HUES6 (cell line): Measurements from ENCODE around the gene THUMPD2.
"Not testable (repeated sequence)": the region's sequence is repeated elsewhere in the genome, so short reads cannot be mapped to it uniquely, and the experiment has no call there.

Experiments used
- H3K27ac ChIP-seq: 2 replicates; pipeline ENCODE4 v1.7.0; 2013; ENCODE audit warnings: low read depth, mild to moderate bottlenecking, low read length, inconsistent platforms
- H3K27me3 ChIP-seq: 2 replicates; pipeline ENCODE4 v1.6.1; 2013; ENCODE audit warnings: low read length; ENCODE audit not compliant: control insufficient read depth, insufficient read depth
- H3K36me3 ChIP-seq: 2 replicates; pipeline ENCODE4 v1.6.1; 2013; ENCODE audit warnings: low read length; ENCODE audit not compliant: control insufficient read depth, insufficient read depth
- H3K4me1 ChIP-seq: 2 replicates; pipeline ENCODE4 v1.6.1; 2013; ENCODE audit warnings: low read length; ENCODE audit not compliant: control insufficient read depth, insufficient read depth
- H3K4me3 ChIP-seq: 2 replicates; pipeline ENCODE4 v1.5.1; 2013; ENCODE audit warnings: low read depth, low read length
- H3K9ac ChIP-seq: one replicate; pipeline ENCODE4 v1.6.1; 2013; ENCODE audit warnings: mild to moderate bottlenecking, low read length
- H3K9me3 ChIP-seq: 2 replicates; pipeline ENCODE4 v1.6.1; 2013; ENCODE audit warnings: low read depth, low read length; ENCODE audit not compliant: control insufficient read depth, insufficient read depth

Gene THUMPD2

DNA sequence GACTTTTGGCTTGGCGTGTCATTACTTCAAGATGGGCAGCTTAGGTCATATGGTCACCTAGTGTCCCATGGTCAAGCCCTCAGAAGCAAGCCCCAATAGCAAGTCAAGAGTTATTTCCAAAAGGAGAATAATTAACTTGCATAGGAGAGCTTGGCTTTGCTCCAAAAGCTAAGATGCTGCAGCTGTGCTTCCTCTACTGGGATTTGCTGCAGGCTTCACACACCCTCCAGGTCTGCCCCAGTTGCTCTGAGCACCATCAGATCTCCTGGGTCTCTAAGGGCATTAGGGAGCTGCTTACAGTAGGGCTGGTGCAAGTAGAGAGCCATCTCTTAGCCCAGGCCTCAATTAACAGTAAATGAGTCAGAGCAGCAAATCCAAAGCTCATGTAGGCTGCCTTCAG, 46.6 kb downstream of the THUMPD2 start:
- Histone ChIP-seq H3K27me3 (no peaks in the 10 kb centered on the region), H3K27ac (no peak overlapping the region), H3K9ac (no peak overlapping the region), H3K9me3 (no peaks in the 10 kb centered on the region), H3K36me3 (peaks cover 28% of the 10 kb centered on the region), H3K4me3 (no peak overlapping the region), H3K4me1 (peaks cover 4% of the 10 kb centered on the region)

DNA sequence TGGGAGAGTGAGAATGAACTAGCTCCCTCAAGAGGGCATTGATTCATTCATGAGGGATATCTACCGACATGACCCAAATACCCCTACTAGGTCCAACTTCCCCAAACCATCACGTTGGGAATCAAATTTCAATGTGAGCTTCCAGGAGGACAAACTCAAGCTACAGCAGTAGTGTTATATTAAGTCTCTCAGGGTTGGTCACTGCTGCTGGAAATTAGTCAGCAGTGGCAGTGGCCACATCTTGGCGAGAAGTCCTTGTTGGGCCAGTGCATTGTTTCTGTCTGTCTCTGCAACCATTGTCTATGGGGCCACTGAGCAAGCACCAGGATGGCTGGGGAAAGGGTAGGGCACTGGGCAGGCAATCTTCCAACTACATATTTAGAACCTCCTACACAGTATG, 47.5 kb downstream of the THUMPD2 start:
- H3K4me3 ChIP-seq = no peak overlapping the region
- H3K27ac ChIP-seq = no peak overlapping the region
- H3K36me3 ChIP-seq = peaks cover 24% of the 10 kb centered on the region
- H3K9me3 ChIP-seq = no peaks in the 10 kb centered on the region
- H3K9ac ChIP-seq = no peak overlapping the region
- no peaks in the 10 kb centered on the region for H3K27me3 ChIP-seq
- H3K4me1 ChIP-seq = no peaks in the 10 kb centered on the region; the same call in 1 of the 2 replicates

DNA sequence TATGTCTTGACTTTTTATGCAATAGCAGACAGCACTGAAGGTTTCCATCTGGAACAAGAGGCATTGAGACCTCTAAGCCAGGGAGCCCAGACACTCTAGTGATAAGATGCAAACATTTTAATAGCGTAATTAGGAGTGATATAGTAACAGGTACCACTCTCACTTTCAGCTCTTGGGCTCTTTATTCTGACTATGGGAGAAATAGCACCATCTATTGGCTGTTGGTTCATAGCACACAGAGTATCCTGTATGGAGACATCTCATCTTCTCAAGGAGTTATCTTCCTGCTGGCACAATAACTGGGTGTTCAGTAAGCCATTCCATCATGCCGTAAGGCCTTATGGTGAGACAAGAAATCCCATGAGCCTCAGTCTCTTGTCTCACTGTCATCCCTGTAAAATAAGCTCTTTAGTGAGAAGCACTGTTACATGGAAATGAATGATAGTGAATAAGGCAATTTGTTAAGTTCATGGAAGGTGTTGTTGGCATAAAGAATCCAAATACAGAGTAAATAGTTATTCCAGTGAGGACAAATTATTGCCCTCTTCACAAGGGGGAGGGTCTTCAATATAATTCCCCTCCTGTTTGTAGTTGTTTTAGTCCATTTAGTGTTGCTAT, 48.3 kb downstream of the THUMPD2 start:
- no peak overlapping the region for H3K27ac ChIP-seq

DNA sequence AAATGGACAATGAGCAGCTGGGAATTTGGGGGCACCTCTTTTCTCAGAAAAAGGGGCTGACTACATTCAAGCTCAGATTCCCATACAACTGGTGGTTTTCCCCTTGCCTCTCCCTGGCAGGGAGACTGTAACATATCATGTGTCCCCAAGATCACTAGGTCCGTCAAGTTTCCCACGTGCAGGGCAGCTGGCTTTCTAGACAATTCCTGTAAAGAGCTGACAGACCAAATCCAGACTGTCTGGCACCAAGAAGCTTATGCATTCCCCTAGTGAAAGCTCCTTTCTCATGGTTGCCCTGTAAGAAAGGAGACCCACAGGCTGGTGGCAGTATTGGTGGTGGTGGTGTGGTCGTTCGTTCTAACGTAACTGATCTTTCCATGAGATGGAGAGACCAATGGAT, 48.8 kb downstream of the THUMPD2 start:
- no peaks in the 10 kb centered on the region for H3K27me3 ChIP-seq
- H3K4me1 ChIP-seq = no peaks in the 10 kb centered on the region; the same call in 1 of the 2 replicates

More for the DNA sequence above, 48.3 kb downstream of the THUMPD2 start:
- Histone ChIP-seq H3K4me3 (no peak overlapping the region), H3K4me1 (no peaks in the 10 kb centered on the region; the same call in 1 of the 2 replicates), H3K36me3 (peaks cover 16% of the 10 kb centered on the region), H3K9me3 (no peaks in the 10 kb centered on the region), H3K27me3 (no peaks in the 10 kb centered on the region), H3K9ac (no peak overlapping the region)

DNA sequence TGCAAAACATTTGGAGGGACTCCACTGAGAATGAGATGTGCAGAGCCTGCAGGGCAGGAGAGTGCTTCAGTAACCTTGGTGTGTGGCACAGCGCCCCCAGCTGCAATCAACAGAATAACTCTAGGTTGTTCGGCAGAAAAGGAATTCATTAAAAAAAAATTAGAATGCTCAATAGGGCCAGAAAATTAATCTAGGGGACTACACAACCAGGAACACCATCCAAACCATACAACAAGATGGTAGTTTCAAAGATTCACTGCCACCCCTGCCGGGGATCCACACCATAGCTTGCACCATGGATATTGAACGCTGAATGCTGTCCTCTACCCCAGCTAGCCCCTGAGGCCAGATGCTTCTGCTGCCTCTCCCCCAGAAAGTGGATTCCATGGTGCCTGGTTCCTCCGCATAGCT, 50.1 kb downstream of the THUMPD2 start:
- Histone ChIP-seq H3K27ac (no peak overlapping the region), H3K36me3 (0 out of 2 replicates have a peak, but pooled peaks cover 6% of the 10 kb centered on the region), H3K9ac (no peak overlapping the region), H3K4me3 (no peak overlapping the region), H3K4me1 (0 out of 2 replicates have a peak, but pooled peaks cover under 1% of the 10 kb centered on the region), H3K9me3 (no peaks in the 10 kb centered on the region), H3K27me3 (no peaks in the 10 kb centered on the region)

More for the DNA sequence above, 48.8 kb downstream of the THUMPD2 start:
- no peaks in the 10 kb centered on the region for H3K9me3 ChIP-seq
- H3K36me3 ChIP-seq = 0 out of 2 replicates have a peak, but pooled peaks cover 11% of the 10 kb centered on the region
- H3K4me3 ChIP-seq = no peak overlapping the region
- no peak overlapping the region for H3K27ac ChIP-seq
- no peak overlapping the region for H3K9ac ChIP-seq

DNA sequence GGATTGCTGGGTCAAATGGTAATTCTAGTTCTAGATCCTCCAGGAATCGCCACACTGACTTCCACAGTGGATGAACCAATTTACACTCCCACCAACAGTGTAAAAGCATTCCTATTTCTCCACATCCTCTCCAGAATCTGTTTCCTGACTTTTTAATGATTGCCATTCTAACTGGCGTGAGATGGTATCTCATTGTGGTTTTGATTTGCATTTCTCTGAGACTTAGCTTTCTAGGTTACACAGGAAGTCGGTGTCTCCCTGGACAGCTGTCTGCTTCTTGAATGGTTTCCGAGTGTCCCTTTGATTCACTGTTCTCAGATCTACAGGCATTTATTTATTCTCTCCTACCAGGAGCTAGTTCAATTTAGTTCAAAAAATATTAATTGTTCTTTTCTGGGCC, 51.0 kb downstream of the THUMPD2 start:
- not testable (repeated sequence) for H3K4me1 ChIP-seq, H3K27me3 ChIP-seq, H3K36me3 ChIP-seq, H3K4me3 ChIP-seq, H3K27ac ChIP-seq, H3K9ac ChIP-seq, H3K9me3 ChIP-seq

DNA sequence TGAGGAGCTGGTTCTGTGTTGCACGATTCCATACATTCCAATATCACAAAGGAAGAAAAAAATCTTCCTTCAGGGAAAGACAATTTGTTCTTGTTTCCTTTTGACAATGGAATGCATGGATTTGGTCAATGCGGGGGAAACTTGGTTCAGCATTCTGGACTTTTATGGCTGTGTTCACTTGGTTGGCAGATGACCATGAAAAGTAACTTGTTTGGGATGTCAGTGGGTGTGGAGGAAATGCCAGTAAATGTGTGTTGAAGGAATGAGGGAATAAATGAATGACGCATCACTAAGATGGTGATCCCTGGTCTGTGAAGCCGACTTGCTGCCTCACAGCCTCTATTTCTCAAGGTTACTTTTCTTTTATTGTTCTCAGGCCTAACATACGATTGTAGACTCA, 53.7 kb downstream of the THUMPD2 start:
- Histone ChIP-seq H3K9ac (no peak overlapping the region), H3K4me1 (peaks cover 14% of the 10 kb centered on the region), H3K27ac (no peak overlapping the region), H3K27me3 (no peaks in the 10 kb centered on the region), H3K9me3 (no peaks in the 10 kb centered on the region), H3K4me3 (no peak overlapping the region), H3K36me3 (no peaks in the 10 kb centered on the region)

DNA sequence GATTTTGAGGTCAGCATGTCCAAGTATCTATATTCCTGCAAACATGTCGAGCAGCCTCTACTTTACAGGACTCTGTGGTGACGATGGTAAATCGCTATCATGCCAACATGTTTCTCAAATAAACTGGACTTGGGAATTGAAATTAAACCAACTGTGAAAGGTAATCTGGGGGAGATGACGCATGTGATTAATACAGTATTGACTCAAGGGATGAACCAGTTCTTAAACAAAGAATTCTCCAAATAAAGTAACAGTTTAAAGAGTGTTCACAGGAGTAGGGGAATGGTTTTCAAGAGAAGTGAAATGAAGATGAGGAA, 54.3 kb downstream of the THUMPD2 start:
- Histone ChIP-seq H3K27me3 (no peaks in the 10 kb centered on the region), H3K4me3 (no peak overlapping the region), H3K36me3 (no peaks in the 10 kb centered on the region), H3K9ac (no peak overlapping the region), H3K27ac (no peak overlapping the region), H3K4me1 (peaks cover 14% of the 10 kb centered on the region), H3K9me3 (no peaks in the 10 kb centered on the region)

DNA sequence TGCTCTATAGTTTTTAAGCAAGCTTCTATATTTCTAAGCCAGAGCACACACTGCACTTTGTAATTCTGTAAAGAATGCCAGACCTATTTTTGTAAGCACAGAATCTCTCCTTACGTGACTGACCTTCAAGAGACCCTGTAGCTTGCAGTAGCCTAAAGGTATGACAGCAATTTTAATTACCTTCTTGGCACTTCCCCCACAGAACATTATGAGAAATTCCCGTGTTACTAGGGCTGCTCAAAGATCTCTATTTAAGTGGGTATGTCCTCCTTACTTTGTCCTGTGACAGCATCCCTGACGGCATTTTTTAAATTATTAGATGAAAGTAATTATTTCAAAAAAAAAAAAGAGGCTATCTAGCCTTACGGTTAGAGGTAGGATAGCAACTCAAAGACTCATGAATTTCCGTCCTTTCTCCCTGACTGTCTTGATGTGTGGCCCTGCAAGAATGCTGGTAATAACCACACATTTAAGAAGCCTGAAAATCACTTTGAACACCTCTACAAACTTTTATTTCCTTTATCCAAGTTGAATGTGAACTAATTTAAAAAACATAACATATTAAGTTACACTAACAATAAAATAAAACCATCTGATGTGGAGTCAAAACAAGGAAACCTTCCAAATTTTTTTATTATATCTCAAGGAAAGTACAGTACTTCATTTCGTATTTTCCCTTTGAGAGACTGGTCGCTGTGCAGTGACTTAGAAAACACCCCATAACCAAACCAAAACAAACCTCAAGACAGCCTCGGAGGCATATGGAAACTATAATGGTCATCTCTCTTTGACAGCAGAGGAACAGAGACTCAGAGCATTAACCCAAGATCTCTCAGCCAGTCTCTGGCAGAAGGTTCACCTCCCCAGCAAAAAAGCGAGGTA, 54.9 kb downstream of the THUMPD2 start:
- Histone ChIP-seq H3K27ac (no peak overlapping the region), H3K4me3 (no peak overlapping the region)

DNA sequence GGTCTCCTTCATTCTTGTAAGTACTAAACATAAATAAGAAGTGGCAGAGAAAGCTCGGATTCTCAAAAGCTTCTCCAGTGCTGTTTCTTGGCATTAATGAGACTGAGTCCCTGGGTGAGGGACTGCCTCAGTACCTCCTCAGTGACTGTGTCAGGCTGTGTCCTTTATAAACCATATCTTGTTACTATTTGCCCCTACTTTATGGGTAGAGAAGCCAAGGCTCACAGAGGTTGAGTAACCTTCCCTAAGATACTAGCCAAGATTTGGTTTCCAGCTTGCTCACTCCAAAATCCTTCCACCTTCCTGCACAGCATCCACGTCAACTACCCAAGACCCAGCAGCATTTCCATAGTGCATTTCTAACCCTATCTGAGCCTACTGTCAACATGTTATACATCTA, 55.6 kb downstream of the THUMPD2 start:
- no peaks in the 10 kb centered on the region for H3K27me3 ChIP-seq
- H3K36me3 ChIP-seq = no peaks in the 10 kb centered on the region
- H3K27ac ChIP-seq = no peak overlapping the region
- no peak overlapping the region for H3K9ac ChIP-seq
- H3K9me3 ChIP-seq = no peaks in the 10 kb centered on the region
- no peak overlapping the region for H3K4me3 ChIP-seq
- peaks cover 14% of the 10 kb centered on the region for H3K4me1 ChIP-seq

More for the DNA sequence above, 54.9 kb downstream of the THUMPD2 start:
- no peaks in the 10 kb centered on the region for H3K9me3 ChIP-seq
- H3K4me1 ChIP-seq = peaks cover 14% of the 10 kb centered on the region
- H3K36me3 ChIP-seq = no peaks in the 10 kb centered on the region
- H3K27me3 ChIP-seq = no peaks in the 10 kb centered on the region
- no peak overlapping the region for H3K9ac ChIP-seq

DNA sequence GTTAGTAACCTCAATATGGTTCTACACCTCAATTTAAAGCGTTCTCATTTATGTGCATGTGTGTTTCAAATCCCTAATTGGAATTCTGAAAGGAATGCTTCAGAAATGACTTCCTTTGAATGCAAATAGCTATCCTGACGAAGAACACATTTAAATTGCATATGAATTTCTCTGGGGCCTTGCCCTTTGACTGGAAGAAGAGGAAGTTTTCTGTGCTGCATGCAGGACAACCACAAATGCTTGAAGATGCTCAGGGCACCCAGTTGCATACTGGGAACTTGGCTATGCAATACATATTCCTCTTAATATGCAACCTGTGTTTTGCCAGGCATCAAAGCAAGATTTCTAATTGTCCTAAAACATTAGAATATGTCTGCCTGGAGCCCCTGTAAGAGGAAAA, 58.1 kb downstream of the THUMPD2 start:
- Histone ChIP-seq H3K4me1 (peaks cover 14% of the 10 kb centered on the region), H3K9me3 (no peaks in the 10 kb centered on the region), H3K4me3 (no peak overlapping the region), H3K27me3 (no peaks in the 10 kb centered on the region), H3K9ac (no peak overlapping the region), H3K36me3 (no peaks in the 10 kb centered on the region), H3K27ac (no peak overlapping the region)
